Mucosa of gallbladder (tissue), 1 donor: ENCODE measurements around the gene PSORS1C2. TPM values are rescaled to one million over a fixed set of nuclear protein-coding genes. Genes with fewer than 3 reads are reported as not detected.
A peak's percentile ranks its signal among the peaks of the same experiment; 100 is the strongest.

Experiments
- DNase-seq: peaks from one replicate; pipeline ENCODE4 v3.0.0-alpha.2; 2020; ENCODE audit warnings: low spot score
- total RNA-seq: library from RNA; stranded (reverse); gene quantifications from one replicate; pipeline ENCODE4 v1.2.1, GENCODE V29; 2021
- donor health status: DM: no; HTN: no; CAD: no.

PSORS1C2 gene
- total RNA-seq, 1 donor from 2014 or later: not detected

- DNase-seq: peak; percentile 85
These were observed 24.4 kb downstream of the PSORS1C2 start, which contains the start of gene PSORS1C1 for GRCh38 chr6:31114541-31114878. TSS of gene PSORS1C1 (plus strand) at chr6:31114800. CDS start at chr6:31129633, 14,833 bp downstream.

GRCh38 chr6:31113861-31114540 is 24.9 kb downstream of the PSORS1C2 start:
- DNase-seq: no peak

- no peak for DNase-seq
These were observed 26.4 kb downstream of the PSORS1C2 start, which contains the start of gene C6orf15 for GRCh38 chr6:31112478-31112877. TSS of gene C6orf15 (minus strand) at chr6:31112575. CDS start at chr6:31112555, 20 bp downstream.

DNA sequence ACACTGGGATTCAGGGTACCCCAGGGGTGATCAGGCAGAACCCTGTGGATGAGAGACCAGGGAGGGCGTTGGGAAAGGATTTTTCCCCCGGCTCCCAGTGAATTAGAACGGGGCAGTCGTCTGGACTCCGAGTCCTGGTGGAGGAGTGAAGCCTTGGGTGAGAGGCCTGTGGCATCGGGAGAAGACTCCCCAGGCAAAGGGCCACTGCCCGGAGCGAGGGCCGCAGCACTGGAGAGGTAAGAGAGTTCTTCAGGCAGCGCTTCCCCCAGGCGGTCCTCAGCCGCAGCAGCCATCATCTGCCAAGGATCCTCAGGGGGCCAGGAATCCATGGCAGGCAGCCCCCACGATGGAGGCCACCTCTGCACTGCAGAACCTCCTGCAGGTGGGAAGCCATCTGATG is 27.2 kb downstream of the PSORS1C2 start:
- DNase-seq: no peak

DNA sequence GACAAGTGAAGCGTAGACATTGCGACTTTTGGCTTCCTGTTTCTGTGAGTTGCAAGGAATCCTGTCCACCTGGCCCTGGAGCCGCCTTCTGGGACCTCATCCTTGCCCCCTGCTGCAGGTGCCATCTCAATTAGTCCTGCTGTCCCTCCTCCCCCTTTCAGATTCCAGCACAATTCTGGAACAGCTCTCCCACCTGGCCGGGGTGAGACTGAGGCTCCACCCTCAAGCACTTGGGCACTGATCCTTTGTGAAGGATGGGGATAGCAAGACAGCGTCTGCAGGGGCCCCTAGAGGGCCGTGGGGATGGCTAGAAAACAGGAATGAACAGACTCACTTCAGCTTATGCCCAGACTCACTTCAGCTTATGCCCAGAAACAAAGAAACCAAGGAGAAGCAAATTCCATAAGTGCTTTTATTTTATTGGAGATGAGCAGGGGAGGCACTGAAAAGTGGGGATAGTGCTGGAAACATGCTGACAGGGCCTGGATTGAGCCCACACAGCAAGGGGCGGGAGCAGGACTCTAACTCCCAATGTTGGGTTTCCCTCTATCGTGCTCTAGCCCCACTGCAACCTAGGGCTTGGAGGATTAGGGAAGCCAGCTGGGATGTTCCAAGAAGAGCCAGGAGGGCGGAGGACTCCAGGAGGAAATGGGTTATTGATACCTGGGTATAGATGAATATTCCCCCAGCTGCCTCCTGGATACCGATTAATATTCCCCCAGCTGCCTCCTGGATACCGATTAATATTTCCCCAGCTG is 27.9 kb downstream of the PSORS1C2 start:
- DNase-seq: no peak

DNA sequence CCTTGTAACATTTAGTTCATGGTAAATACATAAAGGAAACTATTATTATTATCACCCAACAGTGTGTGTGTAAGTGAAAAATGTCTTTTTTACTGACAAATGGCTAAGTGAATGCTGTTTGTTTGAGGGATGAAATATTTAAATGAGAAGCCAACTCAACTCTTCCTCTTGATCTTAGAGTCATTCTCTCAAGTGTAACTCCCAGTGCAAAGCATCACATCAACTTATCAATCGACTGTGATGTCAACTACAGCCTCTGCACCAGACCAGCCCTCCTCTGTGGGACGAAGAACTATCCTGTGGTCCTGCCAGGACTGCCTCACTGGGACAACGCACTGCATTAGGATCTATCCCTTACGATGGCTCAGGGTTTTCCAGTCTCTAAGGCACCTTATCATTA is 31.8 kb downstream of the PSORS1C2 start:
- no peak for DNase-seq

DNA sequence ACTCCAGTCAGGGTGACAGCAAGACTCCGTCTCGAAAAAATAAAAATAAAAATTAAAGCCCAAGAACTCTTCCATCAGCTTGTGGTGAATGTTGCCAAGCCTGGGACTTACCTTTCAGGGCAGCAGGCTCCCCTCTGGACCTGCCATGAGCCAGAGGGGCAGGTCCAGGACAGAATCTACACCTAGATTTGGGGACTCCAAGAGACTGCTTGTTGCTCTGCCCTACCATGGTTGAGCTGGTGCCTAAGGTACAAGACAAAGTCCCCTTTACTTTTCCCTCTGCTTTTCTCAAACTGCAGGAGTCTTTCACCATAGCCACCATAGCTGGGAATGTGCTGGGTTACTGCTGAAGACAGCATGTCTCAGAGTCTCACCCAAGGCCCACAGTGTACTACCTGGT is 35.7 kb downstream of the PSORS1C2 start:
- DNase-seq: no peak

DNA sequence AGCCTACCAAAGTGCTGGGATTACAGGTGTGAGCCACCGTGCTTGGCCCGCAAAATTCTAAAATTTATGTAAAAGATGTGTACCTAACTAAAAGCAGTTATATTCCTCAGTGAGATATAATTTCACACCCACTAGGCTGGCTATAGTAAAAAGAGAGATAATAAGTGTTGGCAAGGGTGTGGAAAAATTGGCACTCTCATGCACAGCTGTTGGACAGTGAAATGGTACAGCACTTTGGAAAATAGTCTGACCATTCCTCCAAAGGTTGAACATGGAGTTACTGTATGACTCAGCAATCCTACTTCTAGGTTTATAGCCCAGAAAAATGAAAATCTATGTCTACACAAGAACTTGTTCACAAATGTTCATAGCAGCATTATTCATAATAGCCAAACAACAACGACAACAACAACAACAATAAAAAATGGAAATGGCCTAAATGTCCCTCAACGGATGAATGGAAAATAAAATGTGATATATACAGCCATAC is 40.4 kb downstream of the PSORS1C2 start:
- no peak for DNase-seq

DNA sequence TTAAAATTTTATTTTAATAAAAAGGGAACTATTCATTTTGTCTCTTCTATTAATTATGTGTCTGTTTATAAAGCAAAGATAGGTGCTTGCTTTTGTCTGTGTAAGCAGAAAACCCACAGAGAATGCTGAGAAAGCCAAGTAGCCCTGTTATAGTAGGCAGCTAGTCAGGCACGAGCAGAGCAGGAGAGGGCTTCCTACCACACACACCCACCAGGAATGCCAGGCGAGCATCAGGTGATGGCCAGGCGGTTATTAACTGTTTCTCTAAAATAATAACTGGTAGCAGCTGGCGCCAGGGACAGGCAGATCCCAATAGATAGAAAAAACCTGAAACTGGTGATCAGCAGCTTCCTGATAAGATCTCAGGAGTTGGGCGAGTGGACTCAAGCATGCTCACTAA is 42.2 kb downstream of the PSORS1C2 start:
- no peak for DNase-seq

- no peak for DNase-seq
These were observed 42.7 kb downstream of the PSORS1C2 start for GRCh38 chr6:31096215-31096614.

DNA sequence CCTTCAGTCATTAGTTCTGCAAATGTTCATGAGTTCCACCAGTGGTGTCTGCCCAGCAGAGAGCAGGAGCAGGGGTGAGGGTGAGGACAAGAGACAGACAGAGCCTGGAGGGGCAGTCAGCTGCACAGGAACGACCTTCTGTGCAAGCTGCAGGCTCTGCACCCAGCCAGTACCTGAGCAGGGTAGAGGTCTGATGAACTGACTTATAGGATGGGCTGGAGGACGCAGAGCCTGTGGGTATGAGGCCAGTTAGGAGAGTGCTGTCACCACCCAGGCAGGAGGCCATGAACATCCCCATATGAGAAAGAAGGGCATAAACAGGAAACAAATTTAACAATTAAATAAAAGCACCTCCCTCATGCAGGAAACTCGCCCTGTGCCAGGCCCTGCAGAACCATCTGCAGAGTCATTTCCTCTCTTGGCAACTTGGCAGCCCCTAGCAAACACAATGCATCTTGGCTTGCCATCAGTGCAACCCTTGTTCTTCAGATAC is 44.4 kb downstream of the PSORS1C2 start:
- peak; percentile 43 for DNase-seq

DNA sequence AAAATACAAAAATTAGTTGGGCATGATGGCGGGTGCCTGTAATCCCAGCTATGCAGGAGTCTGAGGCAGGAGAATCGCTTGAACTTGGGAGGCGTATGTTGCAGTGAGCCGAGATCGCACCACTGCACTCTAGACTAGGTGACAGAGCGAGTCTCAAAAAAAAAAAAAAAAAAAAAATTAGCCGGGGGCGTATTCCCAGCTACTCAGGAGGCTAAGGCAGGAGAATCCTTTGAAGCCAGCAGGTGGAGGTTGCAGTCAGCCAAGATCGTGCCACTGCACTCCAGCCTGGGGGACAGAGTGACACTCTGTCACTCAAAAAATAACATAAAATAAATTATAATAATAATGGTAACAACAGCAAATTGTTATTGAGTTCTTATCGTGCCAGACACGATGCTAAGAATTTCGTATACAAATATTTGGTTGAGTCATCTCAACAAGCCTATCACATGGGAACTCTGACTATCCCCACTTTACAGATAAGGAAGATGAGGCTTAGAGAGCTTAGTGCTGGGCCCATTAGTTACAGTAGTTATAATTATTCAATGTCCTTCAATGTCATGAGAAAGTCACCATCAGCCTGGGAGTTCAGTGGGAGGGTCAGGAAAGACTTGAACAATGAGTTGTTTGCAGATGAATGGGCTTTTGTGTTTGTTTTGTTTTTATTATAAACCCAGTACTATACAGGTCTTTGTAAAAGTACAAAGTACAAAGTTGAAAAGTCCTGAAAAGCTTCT is 45.9 kb downstream of the PSORS1C2 start:
- no peak for DNase-seq

DNA sequence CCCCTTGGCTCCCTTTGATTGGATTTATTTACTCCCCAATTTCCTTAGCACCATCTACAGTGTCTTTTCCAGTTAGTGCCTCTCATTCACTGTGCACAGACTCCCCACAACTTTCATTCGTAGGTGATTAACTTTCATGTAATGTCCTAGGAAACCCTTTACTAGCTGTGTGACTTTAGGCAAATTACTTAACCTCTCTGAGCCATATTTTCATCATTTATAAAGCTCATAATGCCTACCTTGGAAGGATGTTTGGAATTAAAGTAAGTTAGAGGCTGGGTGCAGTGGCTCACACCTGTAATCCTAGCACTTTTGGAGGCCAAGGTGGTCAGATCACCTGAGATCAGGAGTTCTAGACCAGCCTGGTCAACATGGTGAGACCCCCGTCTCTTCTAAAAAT is 46.6 kb downstream of the PSORS1C2 start:
- no peak for DNase-seq

- DNase-seq: no peak
These were observed 47.2 kb downstream of the PSORS1C2 start for GRCh38 chr6:31091680-31092079.

DNA sequence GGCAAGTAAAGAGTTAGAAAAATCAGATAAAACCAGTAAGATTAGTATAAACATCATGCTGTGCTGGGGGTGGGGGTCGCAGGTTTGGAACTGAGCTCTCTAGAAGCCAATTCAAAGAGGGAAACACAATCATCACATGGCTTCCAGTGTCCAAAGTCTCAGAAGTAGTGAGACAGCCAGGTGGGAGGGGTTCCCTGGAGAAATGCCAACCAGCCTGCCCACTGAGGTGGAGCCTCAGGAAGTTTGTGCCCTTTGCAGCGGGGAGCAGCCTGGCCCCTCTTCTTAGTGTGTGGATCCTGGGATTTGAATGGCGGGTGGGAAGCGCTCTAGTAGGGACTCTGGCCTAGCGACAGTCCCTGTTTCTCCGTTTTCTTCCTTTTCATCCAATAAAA is 47.9 kb downstream of the PSORS1C2 start:
- no peak for DNase-seq

- no peak for DNase-seq
These were observed 48.4 kb downstream of the PSORS1C2 start for GRCh38 chr6:31090275-31090972.

Other genes with a start within 250 kb of the PSORS1C2 start
- 37.0 TPM for gene GTF2H4, start 230.9 kb downstream of the PSORS1C2 start, total RNA-seq
- gene VARS2, start 224.8 kb downstream of the PSORS1C2 start, total RNA-seq: 61.4 TPM
- gene SFTA2, start 206.9 kb downstream of the PSORS1C2 start, total RNA-seq: 149 TPM
- 93.5 TPM for gene MUCL3, start 198.1 kb downstream of the PSORS1C2 start, total RNA-seq
- gene MUC21, start 155.3 kb downstream of the PSORS1C2 start, total RNA-seq: 7.1 TPM
- not detected for gene MUC22, start 128.6 kb downstream of the PSORS1C2 start, total RNA-seq
- not detected for gene C6orf15, start 26.5 kb downstream of the PSORS1C2 start, total RNA-seq
- gene PSORS1C1, start 24.3 kb downstream of the PSORS1C2 start, total RNA-seq: 11.0 TPM
- 0.17 TPM for gene CDSN, start 18.6 kb downstream of the PSORS1C2 start, total RNA-seq
- gene CCHCR1, start 18.7 kb upstream of the PSORS1C2 start, total RNA-seq: 28.8 TPM
- gene TCF19, start 19.5 kb upstream of the PSORS1C2 start, total RNA-seq: 4.8 TPM
- gene POU5F1, start 31.6 kb upstream of the PSORS1C2 start, total RNA-seq: 9.7 TPM
- 601 TPM for gene HLA-C, start 133.0 kb upstream of the PSORS1C2 start, total RNA-seq
- gene HLA-B, start 218.1 kb upstream of the PSORS1C2 start, total RNA-seq: 1,432 TPM